Trophoblast cell (in vitro differentiated cells and primary cell): Measurements from ENCODE around the gene PDE6G.

Experiments used
- DNase-seq, 2 donors: peaks; one replicate each; pipeline ENCODE4 v3.0.0-alpha.2; 2016
- H2AFZ ChIP-seq: 2 replicates; pipeline ENCODE4 v1.6.1; 2013; ENCODE audit warnings: low read length, moderate library complexity, mild to moderate bottlenecking; ENCODE audit not compliant: insufficient read depth, poor library complexity
- H2AK5ac ChIP-seq: 2 replicates; pipeline ENCODE4 v1.6.1; 2013; ENCODE audit warnings: mild to moderate bottlenecking, low read length
- H2BK120ac ChIP-seq: 2 replicates; pipeline ENCODE4 v1.6.1; 2013; ENCODE audit warnings: low read length, mild to moderate bottlenecking, moderate library complexity; ENCODE audit not compliant: insufficient read depth, poor library complexity
- H2BK12ac ChIP-seq: 2 replicates; pipeline ENCODE4 v1.6.1; 2013; ENCODE audit warnings: mild to moderate bottlenecking, low read length, moderate library complexity
- H2BK5ac ChIP-seq: 2 replicates; pipeline ENCODE4 v1.6.1; 2013; ENCODE audit warnings: low read length, low read depth, moderate library complexity, mild to moderate bottlenecking; ENCODE audit not compliant: poor library complexity
- H3K14ac ChIP-seq: 2 replicates; pipeline ENCODE4 v1.6.1; 2013; ENCODE audit warnings: mild to moderate bottlenecking, low read length
- H3K18ac ChIP-seq: 2 replicates; pipeline ENCODE4 v1.6.1; 2013; ENCODE audit warnings: mild to moderate bottlenecking, low read length
- H3K23ac ChIP-seq: 2 replicates; pipeline ENCODE4 v1.6.1; 2013; ENCODE audit warnings: low read length
- H3K27ac ChIP-seq: 2 replicates; pipeline ENCODE4 v1.5.1; 2013; ENCODE audit warnings: low read depth, mild to moderate bottlenecking, inconsistent platforms, low read length, moderate library complexity
- H3K27me3 ChIP-seq: 2 replicates; pipeline ENCODE4 v1.6.1; 2013; ENCODE audit warnings: inconsistent platforms, mild to moderate bottlenecking, low read length, moderate library complexity; ENCODE audit not compliant: insufficient read depth
- H3K36me3 ChIP-seq, 2 experiments: 1 replicate in 1 of 2; 2 replicates in 1 of 2; pipeline ENCODE4 v1.6.1; 2013; ENCODE audit warnings: low read length in 2 of 2, mild to moderate bottlenecking in 2 of 2, moderate library complexity in 1 of 2; ENCODE audit not compliant: insufficient read depth in 2 of 2, control insufficient read depth in 1 of 2
- H3K4ac ChIP-seq: 2 replicates; pipeline ENCODE4 v1.6.1; 2013; ENCODE audit warnings: low read depth, mild to moderate bottlenecking, low read length, moderate library complexity
- H3K4me1 ChIP-seq, 2 experiments: 1 replicate in 1 of 2; 2 replicates in 1 of 2; pipeline ENCODE4 v1.6.1; 2013; ENCODE audit warnings: low read length in 2 of 2, mild to moderate bottlenecking in 2 of 2, moderate library complexity in 1 of 2; ENCODE audit not compliant: insufficient read depth in 2 of 2, control insufficient read depth in 1 of 2
- H3K4me2 ChIP-seq: 2 replicates; pipeline ENCODE4 v1.6.1; 2013; ENCODE audit warnings: inconsistent platforms, mild to moderate bottlenecking, low read length, moderate library complexity
- H3K4me3 ChIP-seq: 2 replicates; pipeline ENCODE4 v1.5.1; 2013; ENCODE audit warnings: mild to moderate bottlenecking, low read depth, low read length, inconsistent platforms
- H3K79me1 ChIP-seq: one replicate; pipeline ENCODE4 v1.6.1; 2013; ENCODE audit warnings: low read length
- H3K79me2 ChIP-seq: 2 replicates; pipeline ENCODE4 v1.6.1; 2013; ENCODE audit warnings: low read length, mild to moderate bottlenecking; ENCODE audit not compliant: control insufficient read depth, insufficient read depth, poor library complexity
- H3K9ac ChIP-seq: 2 replicates; pipeline ENCODE4 v1.6.1; 2013; ENCODE audit warnings: mild to moderate bottlenecking, low read length
- H3K9me3 ChIP-seq: 2 replicates; pipeline ENCODE4 v1.6.1; 2013; ENCODE audit warnings: low read depth, mild to moderate bottlenecking, control low read depth, inconsistent platforms, low read length; ENCODE audit not compliant: insufficient read depth
- H4K12ac ChIP-seq: 2 replicates; pipeline ENCODE4 v1.6.1; 2013; ENCODE audit warnings: low read depth, mild to moderate bottlenecking, low read length, moderate library complexity
- H4K8ac ChIP-seq: 2 replicates; pipeline ENCODE4 v1.6.1; 2013; ENCODE audit warnings: low read depth, mild to moderate bottlenecking, low read length, moderate library complexity
- H4K91ac ChIP-seq: one replicate; pipeline ENCODE4 v1.6.1; 2013; ENCODE audit warnings: low read depth, mild to moderate bottlenecking, low read length, moderate library complexity
- WGBS: extraction: QIAGEN DNeasy Blood & Tissue Kit; methylation state at CpG from one replicate; pipeline ENCODE4 v1.1.7; 2013; ENCODE audit warnings: missing lambda C conversion rate; ENCODE audit not compliant: insufficient read length, insufficient coverage; ENCODE audit errors: extremely low coverage; 5-methylcytosine and 5-hydroxymethylcytosine counted together

The PDE6G gene

GRCh38 chr17:81702934-81703746, 46.8 kb upstream of the PDE6G start, which contains the start of gene MRPL12:
Gene MRPL12, plus strand, starts transcription at chr17:81703367. Its CDS starts 135 bp downstream, at chr17:81703502.
- peak within 1 kb of the TSS; percentile 97 for H3K4me2 ChIP-seq
- DNase-seq, result peak; percentile 93 to 96
- H4K8ac ChIP-seq, result peak within 1 kb of the TSS; percentile 92
- H3K4ac ChIP-seq, result peak within 1 kb of the TSS; percentile 98
- peak within 1 kb of the TSS; percentile 99 for H3K4me3 ChIP-seq
- no peaks in the 10 kb centered on the region for H3K27me3 ChIP-seq
- H2BK120ac ChIP-seq, result peak within 1 kb of the TSS; percentile 70
- peaks cover 2% of the 10 kb centered on the region for H3K9me3 ChIP-seq
- peak within 1 kb of the TSS; percentile 98 for H3K9ac ChIP-seq
- peak within 1 kb of the TSS; percentile 81 for H4K12ac ChIP-seq
- H4K91ac ChIP-seq, result peak within 1 kb of the TSS; percentile 95
- H2AK5ac ChIP-seq, result peak within 1 kb of the TSS; percentile 90
- H3K79me1 ChIP-seq, result peaks cover 12% of the 10 kb centered on the region
- peaks cover 15 to 16% of the 10 kb centered on the region in 2 experiments for H3K4me1 ChIP-seq
- peak within 1 kb of the TSS; percentile 86 for H2AFZ ChIP-seq
- H3K23ac ChIP-seq, result no peak within 1 kb of the TSS
- peak within 1 kb of the TSS; percentile 90 for H3K14ac ChIP-seq
- H3K18ac ChIP-seq, result peak within 1 kb of the TSS; percentile 80
- H3K27ac ChIP-seq, result peak within 1 kb of the TSS; percentile 62
- peaks cover 60 to 61% of the 10 kb centered on the region in 2 experiments for H3K36me3 ChIP-seq
- WGBS, result no CpG with 5 or more reads among the region's 102 CpGs
- peaks cover 18% of the 10 kb centered on the region for H3K79me2 ChIP-seq
- peak within 1 kb of the TSS; percentile 20 for H2BK12ac ChIP-seq
- peak within 1 kb of the TSS; percentile 82 for H2BK5ac ChIP-seq

DNA sequence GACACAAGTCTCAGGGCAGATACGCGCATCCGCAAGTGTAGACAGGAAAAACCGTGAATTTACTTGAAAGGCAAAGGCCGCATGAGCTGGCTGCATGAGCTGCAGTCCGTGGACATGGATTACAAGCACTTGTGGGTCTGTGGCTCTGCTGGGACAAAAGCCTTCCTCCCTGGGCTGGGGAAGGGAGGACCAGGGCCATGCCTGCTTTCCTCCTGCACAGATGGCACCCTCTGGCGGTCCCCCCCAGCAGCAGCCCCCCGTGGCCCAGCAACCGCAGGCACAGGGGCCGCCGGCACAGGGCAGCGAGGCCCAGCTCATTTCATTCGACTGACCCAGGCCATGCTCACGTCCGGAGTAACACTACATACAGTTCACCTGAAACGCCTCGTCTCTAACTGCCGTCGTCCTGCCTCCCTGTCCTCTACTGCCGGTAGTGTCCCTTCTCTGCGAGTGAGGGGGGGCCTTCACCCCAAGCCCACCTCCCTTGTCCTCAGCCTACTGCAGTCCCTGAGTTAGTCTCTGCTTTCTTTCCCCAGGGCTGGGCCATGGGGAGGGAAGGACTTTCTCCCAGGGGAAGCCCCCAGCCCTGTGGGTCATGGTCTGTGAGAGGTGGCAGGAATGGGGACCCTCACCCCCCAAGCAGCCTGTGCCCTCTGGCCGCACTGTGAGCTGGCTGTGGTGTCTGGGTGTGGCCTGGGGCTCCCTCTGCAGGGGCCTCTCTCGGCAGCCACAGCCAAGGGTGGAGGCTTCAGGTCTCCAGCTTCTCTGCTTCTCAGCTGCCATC, 45.1 kb upstream of the PDE6G start:
- WGBS, result no CpG with 5 or more reads among the region's 23 CpGs
- H4K8ac ChIP-seq, result no peak overlapping the region
- H2BK5ac ChIP-seq, result no peak overlapping the region
- H3K9me3 ChIP-seq, result no peaks in the 10 kb centered on the region
- H3K9ac ChIP-seq, result no peak overlapping the region
- no peak overlapping the region for H4K12ac ChIP-seq
- H3K4me1 ChIP-seq, result peaks cover 15 to 16% of the 10 kb centered on the region in 2 experiments
- DNase-seq, result no peak
- peaks cover 18% of the 10 kb centered on the region for H3K79me2 ChIP-seq
- peak overlapping the region; percentile 74 for H3K4me2 ChIP-seq
- no peak overlapping the region for H2AK5ac ChIP-seq
- no peak overlapping the region for H2BK120ac ChIP-seq
- H3K14ac ChIP-seq, result no peak overlapping the region
- peaks cover 12% of the 10 kb centered on the region for H3K79me1 ChIP-seq
- peaks cover 60 to 61% of the 10 kb centered on the region in 2 experiments for H3K36me3 ChIP-seq
- no peak overlapping the region for H3K23ac ChIP-seq
- no peak overlapping the region for H3K27ac ChIP-seq
- no peaks in the 10 kb centered on the region for H3K27me3 ChIP-seq
- H2AFZ ChIP-seq, result no peak overlapping the region
- no peak overlapping the region for H3K4me3 ChIP-seq
- H3K18ac ChIP-seq, result no peak overlapping the region
- H4K91ac ChIP-seq, result no peak overlapping the region
- no peak overlapping the region for H2BK12ac ChIP-seq
- H3K4ac ChIP-seq, result peak overlapping the region; percentile 41

DNA sequence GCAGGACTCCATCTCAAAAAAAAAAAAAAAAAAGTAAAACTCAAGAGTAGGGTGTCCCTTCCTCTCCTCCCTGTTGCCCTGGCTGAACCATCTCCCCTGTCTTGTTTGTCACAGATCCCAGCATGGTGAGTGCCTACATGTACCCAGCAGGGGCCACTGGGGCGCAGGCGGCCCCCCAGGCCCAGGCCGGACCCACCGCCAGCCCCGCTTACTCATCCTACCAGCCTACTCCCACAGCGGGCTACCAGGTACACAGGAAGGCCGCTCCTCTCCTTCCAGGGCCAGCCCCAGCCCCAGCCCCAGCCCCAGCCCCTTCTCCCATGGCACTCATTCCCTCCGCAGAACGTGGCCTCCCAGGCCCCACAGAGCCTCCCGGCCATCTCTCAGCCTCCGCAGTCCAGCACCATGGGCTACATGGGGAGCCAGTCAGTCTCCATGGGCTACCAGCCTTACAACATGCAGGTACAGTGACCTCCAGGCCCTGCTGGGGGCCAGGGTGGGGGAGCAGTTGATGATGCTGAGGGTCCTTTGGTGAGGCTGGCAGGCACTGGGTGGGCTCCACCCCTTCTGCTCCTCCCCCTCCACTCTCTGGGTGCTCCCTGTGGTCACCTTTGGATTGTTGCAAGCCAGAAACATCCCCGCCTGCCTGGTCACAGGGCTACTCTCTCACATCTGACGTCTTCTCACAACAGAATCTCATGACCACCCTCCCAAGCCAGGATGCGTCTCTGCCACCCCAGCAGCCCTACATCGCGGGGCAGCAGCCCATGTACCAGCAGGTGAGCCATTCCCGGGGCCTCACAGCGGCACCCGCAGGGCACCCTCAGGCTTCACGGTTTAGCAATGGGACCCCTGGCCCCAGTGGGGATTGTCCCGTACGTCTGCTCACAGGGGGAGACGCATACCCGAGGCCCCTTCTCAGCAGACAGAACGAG, 44.3 kb upstream of the PDE6G start:
- H3K27me3 ChIP-seq, result no peaks in the 10 kb centered on the region
- H3K4me1 ChIP-seq, result peaks cover 15 to 16% of the 10 kb centered on the region in 2 experiments
- no CpG with 5 or more reads among the region's 25 CpGs for WGBS
- peaks cover 12% of the 10 kb centered on the region for H3K79me1 ChIP-seq
- H3K14ac ChIP-seq, result no peak overlapping the region
- no peak overlapping the region for H2BK120ac ChIP-seq
- H3K4me3 ChIP-seq, result no peak overlapping the region
- no peak overlapping the region for H2AK5ac ChIP-seq
- H3K27ac ChIP-seq, result no peak overlapping the region
- H3K23ac ChIP-seq, result no peak overlapping the region
- no peaks in the 10 kb centered on the region for H3K9me3 ChIP-seq
- no peak overlapping the region for H2BK5ac ChIP-seq
- H3K4ac ChIP-seq, result no peak overlapping the region
- H3K9ac ChIP-seq, result no peak overlapping the region
- no peak overlapping the region for H2AFZ ChIP-seq
- no peak overlapping the region for H4K91ac ChIP-seq
- H3K79me2 ChIP-seq, result peaks cover 18% of the 10 kb centered on the region
- H3K4me2 ChIP-seq, result no peak overlapping the region
- H3K36me3 ChIP-seq, result peaks cover 61% of the 10 kb centered on the region in 2 experiments
- no peak overlapping the region for H2BK12ac ChIP-seq
- no peak overlapping the region for H4K12ac ChIP-seq
- no peak for DNase-seq
- H4K8ac ChIP-seq, result no peak overlapping the region
- H3K18ac ChIP-seq, result no peak overlapping the region
